Activated CD8-positive, alpha-beta memory T cell treated with anti-CD3 and anti-CD28 coated beads, Interleukin-2, amount 50 U/mL, for 24 hours (primary cell): ENCODE results near the gene CDK15.
"Not testable (repeated sequence)": the region's sequence is repeated elsewhere in the genome, so short reads cannot be mapped to it uniquely, and the experiment has no call there.

Source experiments
- DNase-seq: peaks from one replicate; pipeline ENCODE4 v3.0.0-alpha.2; 2020; ENCODE audit errors: extremely low read depth

Gene CDK15

GRCh38 chr2:201790291-201790690, 16.0 kb upstream of the CDK15 start:
- no peak for DNase-seq

GRCh38 chr2:201790989-201791388, 15.3 kb upstream of the CDK15 start:
- no peak for DNase-seq

- no peak for DNase-seq
These were observed 12.7 kb upstream of the CDK15 start for GRCh38 chr2:201793631-201794030.

- no peak for DNase-seq
These were observed 12.0 kb upstream of the CDK15 start for GRCh38 chr2:201794294-201794693.

GRCh38 chr2:201795607-201796477, 10.5 kb upstream of the CDK15 start:
- DNase-seq = no peak

- DNase-seq = no peak
These were observed 9.9 kb upstream of the CDK15 start for GRCh38 chr2:201796478-201796865.

GRCh38 chr2:201797175-201797840, 9.0 kb upstream of the CDK15 start:
- no peak for DNase-seq

GRCh38 chr2:201798252-201798913, 8.0 kb upstream of the CDK15 start:
- no peak for DNase-seq

GRCh38 chr2:201798914-201799285, 7.4 kb upstream of the CDK15 start:
- DNase-seq = not testable (repeated sequence)

GRCh38 chr2:201807452-201807999, 1.2 kb downstream of the CDK15 start:
- no peak for DNase-seq

GRCh38 chr2:201808027-201808426, 1.7 kb downstream of the CDK15 start:
- no peak for DNase-seq

GRCh38 chr2:201809633-201810032, 3.3 kb downstream of the CDK15 start:
- no peak for DNase-seq

- not testable (repeated sequence) for DNase-seq
These were observed 4.3 kb downstream of the CDK15 start for GRCh38 chr2:201810604-201811003.

- DNase-seq = no peak
These were observed 7.8 kb downstream of the CDK15 start for GRCh38 chr2:201813996-201814760.

GRCh38 chr2:201816657-201817575, 10.6 kb downstream of the CDK15 start:
- DNase-seq = no peak

GRCh38 chr2:201820383-201821007, 14.2 kb downstream of the CDK15 start:
- no peak for DNase-seq

GRCh38 chr2:201821080-201821479, 14.7 kb downstream of the CDK15 start:
- DNase-seq = no peak

- no peak for DNase-seq
These were observed 17.9 kb downstream of the CDK15 start for GRCh38 chr2:201824212-201824611.

- DNase-seq = no peak
These were observed 21.3 kb downstream of the CDK15 start for GRCh38 chr2:201827621-201828020.

- DNase-seq = no peak
These were observed 21.9 kb downstream of the CDK15 start for GRCh38 chr2:201828220-201828619.
